GM10266 (cell line): ENCODE results near the gene PDZD2.
"Not testable (repeated sequence)": the region's sequence is repeated elsewhere in the genome, so short reads cannot be mapped to it uniquely, and the experiment has no call there.

Source experiments
- DNase-seq: peaks from one replicate; pipeline ENCODE4 v3.0.0; 2012; ENCODE audit errors: extremely low spot score
- TF ChIP-seq, protein P1 (sequence below): IDR thresholded peaks from 2 replicates; pipeline ENCODE4 v1.5.1; 2012; ENCODE audit warnings: mild to moderate bottlenecking, low read depth; ENCODE audit not compliant: control insufficient read depth, insufficient read depth; ENCODE audit errors: missing control alignments

PDZD2 gene

DNA sequence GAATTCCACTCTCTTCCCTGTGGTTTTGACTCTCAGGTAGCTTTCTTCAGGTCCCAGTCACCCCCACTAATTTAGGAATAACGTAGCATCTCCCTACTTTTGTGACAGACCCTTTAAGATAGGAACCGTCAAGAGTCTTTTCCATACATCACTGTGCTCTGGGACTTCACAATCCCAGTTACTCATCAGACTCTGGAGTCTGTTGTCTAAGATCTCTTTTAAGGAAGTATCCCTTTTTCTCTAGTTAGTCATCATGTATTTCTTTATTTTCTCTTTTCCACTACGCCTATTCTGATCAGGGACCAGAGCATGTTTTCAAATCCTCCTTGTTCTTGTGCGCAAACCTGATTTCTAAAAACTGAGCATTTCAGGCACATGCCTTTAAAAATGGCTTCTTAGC, 392.2 kb downstream of the PDZD2 start:
- TF ChIP-seq, protein P1, sequence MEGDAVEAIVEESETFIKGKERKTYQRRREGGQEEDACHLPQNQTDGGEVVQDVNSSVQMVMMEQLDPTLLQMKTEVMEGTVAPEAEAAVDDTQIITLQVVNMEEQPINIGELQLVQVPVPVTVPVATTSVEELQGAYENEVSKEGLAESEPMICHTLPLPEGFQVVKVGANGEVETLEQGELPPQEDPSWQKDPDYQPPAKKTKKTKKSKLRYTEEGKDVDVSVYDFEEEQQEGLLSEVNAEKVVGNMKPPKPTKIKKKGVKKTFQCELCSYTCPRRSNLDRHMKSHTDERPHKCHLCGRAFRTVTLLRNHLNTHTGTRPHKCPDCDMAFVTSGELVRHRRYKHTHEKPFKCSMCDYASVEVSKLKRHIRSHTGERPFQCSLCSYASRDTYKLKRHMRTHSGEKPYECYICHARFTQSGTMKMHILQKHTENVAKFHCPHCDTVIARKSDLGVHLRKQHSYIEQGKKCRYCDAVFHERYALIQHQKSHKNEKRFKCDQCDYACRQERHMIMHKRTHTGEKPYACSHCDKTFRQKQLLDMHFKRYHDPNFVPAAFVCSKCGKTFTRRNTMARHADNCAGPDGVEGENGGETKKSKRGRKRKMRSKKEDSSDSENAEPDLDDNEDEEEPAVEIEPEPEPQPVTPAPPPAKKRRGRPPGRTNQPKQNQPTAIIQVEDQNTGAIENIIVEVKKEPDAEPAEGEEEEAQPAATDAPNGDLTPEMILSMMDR, result no peak

DNA sequence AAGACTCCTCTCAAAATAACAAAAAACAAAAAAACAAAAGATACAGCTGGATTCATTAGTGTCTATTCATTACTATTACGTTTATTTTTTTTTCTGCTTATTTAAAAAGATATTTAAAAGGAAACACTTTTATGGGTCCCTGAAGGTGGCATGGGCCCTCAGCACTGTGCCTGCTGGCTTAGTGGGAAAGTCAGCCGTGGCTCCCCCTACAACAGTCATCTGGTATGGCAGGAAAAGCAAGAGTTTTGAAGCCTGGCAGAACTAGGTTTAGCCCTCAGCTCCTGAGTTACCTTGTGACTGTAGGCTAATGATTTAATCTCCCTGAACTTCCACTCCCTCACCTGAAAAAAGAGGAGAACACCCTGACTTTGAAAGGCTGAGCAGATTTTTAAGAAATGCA, 399.6 kb downstream of the PDZD2 start:
- no peak for DNase-seq
- TF ChIP-seq, protein P1, result no peak

More for the DNA sequence above, 392.2 kb downstream of the PDZD2 start:
- DNase-seq, result no peak

DNA sequence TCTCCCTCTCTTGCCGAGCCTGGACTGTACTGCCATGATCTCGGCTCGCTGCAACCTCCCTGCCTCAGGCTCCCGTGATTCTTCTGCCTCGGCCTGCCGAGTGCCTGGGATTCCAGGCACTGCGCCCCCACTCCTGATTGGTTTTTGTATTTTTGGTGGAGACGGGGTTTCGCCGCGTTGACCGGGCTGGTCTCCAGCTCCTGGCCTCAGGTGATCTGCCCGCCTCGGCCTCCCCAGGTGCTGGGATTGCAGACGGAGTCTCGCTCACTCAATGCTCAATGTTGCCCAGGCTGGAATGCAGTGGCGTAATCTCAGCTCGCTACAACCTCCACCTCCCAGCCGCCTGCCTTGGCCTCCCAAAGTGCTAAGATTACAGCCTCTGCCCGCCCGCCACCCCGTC, 400.2 kb downstream of the PDZD2 start:
- DNase-seq, result not testable (repeated sequence)

DNA sequence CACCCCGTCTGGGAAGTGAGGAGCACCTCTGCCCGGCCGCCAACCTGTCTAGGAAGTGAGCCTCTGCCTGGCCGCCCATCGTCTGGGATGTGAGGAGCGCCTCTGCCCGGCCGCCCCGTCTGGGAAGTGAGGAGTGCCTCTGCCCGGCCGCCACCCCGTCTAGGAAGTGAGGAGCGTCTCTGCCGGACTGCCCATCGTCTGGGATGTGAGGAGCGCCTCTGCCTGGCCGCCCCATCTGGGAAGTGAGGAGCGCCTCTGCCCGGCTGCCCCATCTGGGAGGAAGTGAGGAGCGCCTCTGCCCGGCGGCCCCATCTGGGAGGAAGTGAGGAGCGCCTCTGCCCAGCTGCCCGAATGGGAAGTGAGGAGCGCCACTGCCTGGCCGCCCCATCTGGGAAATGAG, 400.7 kb downstream of the PDZD2 start:
- not testable (repeated sequence) for DNase-seq

DNA sequence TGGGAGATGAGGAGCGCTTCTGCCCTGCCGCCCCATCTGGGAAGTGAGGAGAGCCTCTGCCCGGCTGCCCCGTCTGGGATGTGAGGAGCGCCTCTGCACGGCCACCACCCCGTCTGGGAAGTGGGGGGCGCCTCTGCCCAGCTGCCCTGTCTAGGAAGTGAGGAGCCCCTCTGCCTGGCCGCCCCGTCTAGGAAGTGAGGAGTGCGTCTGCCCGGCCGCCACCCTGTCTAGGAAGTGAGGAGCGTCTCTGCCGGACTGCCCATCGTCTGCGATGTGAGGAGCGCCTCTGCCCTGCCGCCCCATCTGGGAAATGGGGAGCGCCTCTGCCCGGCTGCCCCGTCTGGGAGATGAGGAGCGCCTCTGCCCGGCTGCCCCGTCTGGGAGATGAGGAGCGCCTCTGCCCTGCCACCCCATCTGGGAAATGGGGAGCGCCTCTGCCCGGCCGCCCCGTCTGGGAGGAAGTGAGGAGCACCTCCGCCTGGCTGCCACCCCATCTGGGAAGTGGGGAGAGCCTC, 401.3 kb downstream of the PDZD2 start:
- DNase-seq, result not testable (repeated sequence)

DNA sequence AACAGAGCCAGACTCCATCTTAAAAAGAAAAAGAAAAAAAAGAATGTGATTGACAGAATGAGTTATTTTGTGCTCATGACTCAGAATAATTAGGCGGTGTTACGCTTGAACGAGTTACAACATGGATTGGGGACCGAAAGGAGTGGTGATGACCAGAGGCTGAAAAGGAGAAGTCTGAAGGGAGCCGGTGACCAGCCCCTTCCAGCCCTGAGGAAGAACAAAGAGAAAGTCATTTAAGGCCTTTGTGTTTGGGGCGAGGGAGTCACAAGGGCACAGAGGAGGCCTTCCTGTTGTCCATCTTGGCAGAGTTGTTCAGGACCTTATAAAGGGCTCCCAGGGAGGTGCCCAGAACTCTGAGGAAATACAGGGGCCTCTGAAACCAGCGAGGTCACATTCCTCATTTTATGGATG, 403.6 kb downstream of the PDZD2 start:
- TF ChIP-seq, protein P1, result no peak
- no peak for DNase-seq

DNA sequence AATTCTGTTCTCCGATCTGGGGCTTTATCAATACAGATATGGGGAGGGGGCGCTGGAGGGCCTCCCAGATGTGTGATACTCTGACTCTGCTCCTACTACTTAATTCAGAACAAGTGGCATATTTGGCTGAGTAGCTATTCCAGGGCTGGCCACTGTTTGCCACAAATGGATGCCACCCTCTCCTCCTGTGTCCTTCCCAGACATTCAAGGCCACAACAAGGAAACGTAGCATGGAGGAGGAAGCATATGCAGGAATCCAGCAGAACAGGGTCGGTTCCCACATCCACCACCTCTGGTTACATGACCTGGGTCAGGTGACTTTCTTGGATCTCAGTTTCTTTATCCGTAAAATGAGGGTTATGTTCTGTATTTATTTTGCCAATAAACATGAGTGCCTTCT, 404.2 kb downstream of the PDZD2 start:
- no peak for DNase-seq
- TF ChIP-seq, protein P1, result no peak

DNA sequence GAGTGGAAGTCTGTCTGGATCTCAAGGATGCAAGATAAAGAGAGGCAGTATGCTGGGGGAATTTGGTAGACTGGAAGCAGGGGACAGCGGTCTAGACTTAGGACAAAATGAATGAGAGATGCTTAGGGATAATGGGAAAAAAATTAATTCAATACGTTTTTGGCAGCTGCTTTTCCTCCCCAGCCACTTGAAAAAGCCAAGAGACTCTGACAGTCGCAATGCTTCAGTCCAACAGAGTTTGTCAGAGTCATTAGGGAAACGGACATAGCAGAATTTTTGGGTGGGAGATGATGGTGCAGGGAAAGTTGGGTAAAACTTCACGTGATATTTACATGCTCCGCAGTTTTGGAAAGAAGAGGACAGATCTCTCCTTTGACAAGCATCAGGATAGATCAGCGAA, 405.5 kb downstream of the PDZD2 start:
- TF ChIP-seq, protein P1, result no peak
- DNase-seq, result no peak

DNA sequence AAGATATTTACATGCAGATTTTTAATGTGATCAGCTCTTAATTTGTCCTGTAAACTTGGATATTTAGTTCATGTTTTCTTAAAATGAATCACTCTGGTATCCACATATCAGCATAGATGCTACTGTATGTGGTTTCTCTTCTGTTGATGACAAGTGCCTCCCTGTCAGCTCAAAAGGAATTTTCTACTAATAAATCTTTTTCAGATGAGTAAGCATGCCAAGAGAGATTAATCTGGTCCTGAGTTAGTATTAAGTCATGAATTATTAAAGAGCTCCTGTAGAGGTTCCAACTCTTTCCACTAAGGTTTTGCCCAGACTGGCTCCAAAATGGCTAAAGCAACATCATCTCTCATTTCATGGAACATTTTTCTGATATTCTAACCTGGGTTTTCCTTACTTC, 406.0 kb downstream of the PDZD2 start:
- DNase-seq, result no peak
- TF ChIP-seq, protein P1, result no peak
